ENCODE data around the gene KANSL3. TPM values are rescaled to one million over a fixed set of nuclear protein-coding genes. Genes with fewer than 3 reads are reported as not detected.
A peak's percentile ranks its signal among the peaks of the same experiment; 100 is the strongest.
"Not testable (repeated sequence)": the region's sequence is repeated elsewhere in the genome, so short reads cannot be mapped to it uniquely, and the experiment has no call there.

The KANSL3 gene
- polyA plus RNA-seq, 1 experiment, result 28.3 TPM

GRCh38 chr2:96555146-96555610, 82.9 kb downstream of the KANSL3 start:
- no peak for TF ChIP-seq CTCF (IDR thresholded peaks at IDR 0.05; ENCODE audit: insufficient read depth, low read depth, low read length)
- ChIA-PET CTCF (interaction anchor here (0.6 to 6.1 kb wide), 22 partner anchors 11 to 245 kb away, joined by 3 to 57 read pairs (median 6); partner anchors contain the start of genes ARID5A, CNNM4 and NEURL3), POLR2A (no interaction called here)
- no peaks in the 10 kb centered on the region for H3K27me3 ChIP-seq (ENCODE audit: control insufficient read depth, insufficient read depth, low read length)
- H3K4me3 ChIP-seq (ENCODE audit: low read depth, low read length), result no peak overlapping the region
- DNase-seq (ENCODE audit: low read depth), result no peak
- H3K36me3 ChIP-seq (ENCODE audit: control insufficient read depth, insufficient read depth, low read length), result peaks cover 17% of the 10 kb centered on the region

- CTCF ChIA-PET, result interaction anchor here (0.5 to 6.1 kb wide), 35 partner anchors 8 to 397 kb away, joined by 3 to 57 read pairs (median 5); partner anchors contain the start of genes ANKRD39, ARID5A, CNNM4 and NEURL3
Observed at GRCh38 chr2:96554293-96555145, 83.6 kb downstream of the KANSL3 start.

GRCh38 chr2:96553957-96554292, 84.2 kb downstream of the KANSL3 start:
- not testable (repeated sequence) for H3K27me3 ChIP-seq (ENCODE audit: control insufficient read depth, insufficient read depth, low read length); DNase-seq (ENCODE audit: low read depth); H3K4me3 ChIP-seq (ENCODE audit: low read depth, low read length)
- POLR2A ChIA-PET, result interaction anchor here (0.6 kb wide), 2 partner anchors 11 to 234 kb away, joined by 5 to 10 read pairs; no protein-coding TSS in a partner anchor
- CTCF ChIA-PET, result interaction anchor here (0.5 to 6.1 kb wide), 34 partner anchors 9 to 397 kb away, joined by 3 to 57 read pairs (median 5); partner anchors contain the start of genes ANKRD39, ARID5A, CNNM4 and NEURL3
- H3K36me3 ChIP-seq (ENCODE audit: control insufficient read depth, insufficient read depth, low read length), result peaks cover 30% of the 10 kb centered on the region

More at GRCh38 chr2:96554293-96555145, 83.6 kb downstream of the KANSL3 start:
- no peaks in the 10 kb centered on the region for H3K27me3 ChIP-seq (ENCODE audit: control insufficient read depth, insufficient read depth, low read length)
- POLR2A ChIA-PET, result interaction anchor here (0.6 kb wide), 2 partner anchors 10 to 234 kb away, joined by 5 to 10 read pairs; no protein-coding TSS in a partner anchor
- DNase-seq (ENCODE audit: low read depth), result no peak
- TF ChIP-seq CTCF (IDR thresholded peaks at IDR 0.05; ENCODE audit: insufficient read depth, low read depth, low read length), result peak; percentile 93
- H3K4me3 ChIP-seq (ENCODE audit: low read depth, low read length), result no peak overlapping the region
- H3K36me3 ChIP-seq (ENCODE audit: control insufficient read depth, insufficient read depth, low read length), result peaks cover 24% of the 10 kb centered on the region

GRCh38 chr2:96553176-96553956, 84.7 kb downstream of the KANSL3 start:
- DNase-seq (ENCODE audit: low read depth), result no peak
- no peaks in the 10 kb centered on the region for H3K27me3 ChIP-seq (ENCODE audit: control insufficient read depth, insufficient read depth, low read length)
- POLR2A ChIA-PET, result interaction anchor here (0.8 kb wide), 1 partner anchor 13 kb away, joined by 3 read pairs; no protein-coding TSS in a partner anchor

More at GRCh38 chr2:96553176-96553956, 84.7 kb downstream of the KANSL3 start:
- CTCF ChIA-PET, result interaction anchor here (0.6 to 6.1 kb wide), 18 partner anchors 13 to 304 kb away, joined by 3 to 57 read pairs (median 7); partner anchors contain the start of genes ANKRD39, ARID5A and NEURL3
- Histone ChIP-seq H3K4me3 (ENCODE audit: low read depth, low read length) (no peak overlapping the region), H3K36me3 (ENCODE audit: control insufficient read depth, insufficient read depth, low read length) (peaks cover 35% of the 10 kb centered on the region)
- TF ChIP-seq CTCF (IDR thresholded peaks at IDR 0.05; ENCODE audit: insufficient read depth, low read depth, low read length), result no peak
